Measurements from ENCODE around the gene PLXDC2. TPM values are rescaled to one million over a fixed set of nuclear protein-coding genes. Genes with fewer than 3 reads are reported as not detected.
A peak's percentile ranks its signal among the peaks of the same experiment; 100 is the strongest.

The PLXDC2 gene
- polyA plus RNA-seq, 1 of the 3 experiments (the other 2 are of a cell fraction) = 2.5 TPM

GRCh38 chr10:20276127-20276979 is 460.1 kb downstream of the PLXDC2 start:
- Histone ChIP-seq H2AFZ (ENCODE audit: low read depth) (no peak overlapping the region), H4K20me1 (ENCODE audit: insufficient read depth) (no peaks in the 10 kb centered on the region), H3K36me3 (replicated peaks in 1 of 2; ENCODE audit: control insufficient read depth in 1 of 2, insufficient read depth in 2 of 2, low read length in 1 of 2) (no peaks in the 10 kb centered on the region), H3F3A (replicated peaks; ENCODE audit: insufficient read depth) (no peaks in the 10 kb centered on the region), H3K4me3 (ENCODE audit: low read depth in 2 of 2, low read length in 1 of 2) (no peak overlapping the region), H3K4me1 (ENCODE audit: control insufficient read depth in 1 of 2, insufficient read depth in 2 of 2, low read depth in 1 of 2, low read length in 1 of 2) (peaks cover 0 to 15% of the 10 kb centered on the region in 2 experiments; a peak in 2 of 4 replicates), H3K9me2 (no peaks in the 10 kb centered on the region), H3K9ac (no peak overlapping the region), H3K4me2 (no peak overlapping the region), H3K9me3 (no peaks in the 10 kb centered on the region), H3K79me2 (ENCODE audit: insufficient read depth) (no peaks in the 10 kb centered on the region), H3K27ac (ENCODE audit: low read depth in 2 of 2, low read length in 1 of 2) (peak overlapping the region in 1 of 2 experiments; percentile 68; a peak in 2 of 4 replicates), H3K27me3 (ENCODE audit: insufficient read depth) (no peaks in the 10 kb centered on the region)
- WGBS (ENCODE audit: low lambda C conversion rate) = 18% methylated on average over 6 of the region's 6 CpGs
- ChIA-PET POLR2A (no interaction called here), CTCF (no interaction called here)
- DNase-seq = no peak
- TF ChIP-seq CHD2 (IDR thresholded peaks at IDR 0.05; ENCODE audit: low read length, partially characterized antibody) = no peak
- TF ChIP-seq GATA2 (CRISPR knock-in tag; IDR thresholded peaks at IDR 0.05) = no peak
- TF ChIP-seq TCF12 (IDR thresholded peaks at IDR 0.05) = no peak
- TF ChIP-seq CTCF (IDR thresholded peaks at IDR 0.05) = no peak
- TF ChIP-seq USF1 (IDR thresholded peaks at IDR 0.05; ENCODE audit: borderline replicate concordance, low read depth) = no peak
- no peak for TF ChIP-seq FOSL2 (IDR thresholded peaks at IDR 0.05; ENCODE audit: borderline replicate concordance, low read depth)
- no peak for TF ChIP-seq RXRA (IDR thresholded peaks at IDR 0.05; ENCODE audit: borderline replicate concordance, low read depth)
- TF ChIP-seq MXI1 (IDR thresholded peaks at IDR 0.05; ENCODE audit: low read depth, low read length) = no peak
- TF ChIP-seq RAD21 (IDR thresholded peaks at IDR 0.05; ENCODE audit: low read length) = no peak
- no peak for TF ChIP-seq MAX (IDR thresholded peaks at IDR 0.05; ENCODE audit: low read depth)
- TF ChIP-seq SMC3 (IDR thresholded peaks at IDR 0.05; ENCODE audit: low read depth, low read length) = no peak
- TF ChIP-seq FOXM1 (IDR thresholded peaks at IDR 0.05; ENCODE audit: low read depth) = no peak
- no peak for TF ChIP-seq FOXJ3 (CRISPR knock-in tag; IDR thresholded peaks at IDR 0.05)

GRCh38 chr10:20277820-20278219 is 461.6 kb downstream of the PLXDC2 start:
- Histone ChIP-seq H3K27me3 (ENCODE audit: insufficient read depth) (no peaks in the 10 kb centered on the region), H3K9ac (no peak overlapping the region), H4K20me1 (ENCODE audit: insufficient read depth) (no peaks in the 10 kb centered on the region), H2AFZ (ENCODE audit: low read depth) (no peak overlapping the region), H3K4me3 (ENCODE audit: low read depth in 2 of 2, low read length in 1 of 2) (no peak overlapping the region), H3K9me2 (no peaks in the 10 kb centered on the region), H3K79me2 (ENCODE audit: insufficient read depth) (no peaks in the 10 kb centered on the region), H3K36me3 (replicated peaks in 1 of 2; ENCODE audit: control insufficient read depth in 1 of 2, insufficient read depth in 2 of 2, low read length in 1 of 2) (no peaks in the 10 kb centered on the region), H3K4me2 (no peak overlapping the region), H3K27ac (ENCODE audit: low read depth in 2 of 2, low read length in 1 of 2) (no peak overlapping the region), H3K4me1 (ENCODE audit: control insufficient read depth in 1 of 2, insufficient read depth in 2 of 2, low read depth in 1 of 2, low read length in 1 of 2) (peaks cover 0 to 9% of the 10 kb centered on the region in 2 experiments; a peak in 2 of 4 replicates), H3K9me3 (no peaks in the 10 kb centered on the region), H3F3A (replicated peaks; ENCODE audit: insufficient read depth) (no peaks in the 10 kb centered on the region)
- WGBS (ENCODE audit: low lambda C conversion rate) = 11% methylated on average over 3 of the region's 3 CpGs
- DNase-seq = no peak
- ChIA-PET CTCF (no interaction called here), POLR2A (no interaction called here)
- TF ChIP-seq MXI1 (IDR thresholded peaks at IDR 0.05; ENCODE audit: low read depth, low read length) = no peak
- no peak for TF ChIP-seq SIN3A (IDR thresholded peaks at IDR 0.05; ENCODE audit: borderline replicate concordance, low read depth, low read length)
- TF ChIP-seq TEAD4 (IDR thresholded peaks at IDR 0.05; ENCODE audit: borderline replicate concordance, insufficient read depth) = no peak
- no peak for TF ChIP-seq MAX (IDR thresholded peaks at IDR 0.05; ENCODE audit: low read depth)
- TF ChIP-seq USF2 (IDR thresholded peaks at IDR 0.05; ENCODE audit: borderline replicate concordance, low read depth, low read length) = no peak
- TF ChIP-seq FOXM1 (IDR thresholded peaks at IDR 0.05; ENCODE audit: low read depth) = no peak
- no peak for TF ChIP-seq RCOR1 (IDR thresholded peaks at IDR 0.05; ENCODE audit: low read length)
- no peak for TF ChIP-seq GABPA (IDR thresholded peaks at IDR 0.05; ENCODE audit: low read depth)
- no peak for TF ChIP-seq PBX3 (IDR thresholded peaks at IDR 0.05)
- no peak for TF ChIP-seq NRF1 (IDR thresholded peaks at IDR 0.05; ENCODE audit: low read depth, low read length)
- TF ChIP-seq CHD2 (IDR thresholded peaks at IDR 0.05; ENCODE audit: low read length, partially characterized antibody) = no peak
- TF ChIP-seq RFX5 (IDR thresholded peaks at IDR 0.05; ENCODE audit: low read length) = no peak
- TF ChIP-seq JUND (IDR thresholded peaks at IDR 0.05) = no peak
- TF ChIP-seq TAF1 (IDR thresholded peaks at IDR 0.05; ENCODE audit: borderline replicate concordance, low read depth, low read length) = no peak
- TF ChIP-seq FOXJ3 (CRISPR knock-in tag; IDR thresholded peaks at IDR 0.05) = no peak

Data from SK-N-SH (cell line).